Stimulated activated naive CD8-positive, alpha-beta T cell treated with anti-CD3 and anti-CD28 coated beads, Interleukin-15, amount 100 ng/mL, for 72 hours (primary cell): ENCODE measurements around the gene TAF4B.
A peak's percentile ranks its signal among the peaks of the same experiment; 100 is the strongest.
"Not testable (repeated sequence)": the region's sequence is repeated elsewhere in the genome, so short reads cannot be mapped to it uniquely, and the experiment has no call there.

ENCODE experiments used
- ATAC-seq: fragments of 150-1000 bp; cut with Tn5 transposase; 2 replicates; pipeline ENCODE4 v1.10.0; 2021; ENCODE audit warnings: mild to moderate bottlenecking, moderate library complexity
- DNase-seq, 2 donors: peaks; one replicate each; pipeline ENCODE4 v3.0.0; 2021 to 2022
- H3K27ac Mint-ChIP-seq, 2 donors: one replicate each; pipeline ENCODE4 v1.8.0; 2022; ENCODE audit warnings: mild to moderate bottlenecking in 2 of 2, mixed read lengths in 2 of 2, moderate library complexity in 2 of 2
- H3K27me3 Mint-ChIP-seq: one replicate; pipeline ENCODE4 v1.8.0; 2022; ENCODE audit warnings: mixed read lengths
- H3K4me1 Mint-ChIP-seq: one replicate; pipeline ENCODE4 v1.8.0; 2022; ENCODE audit warnings: mild to moderate bottlenecking, mixed read lengths
- H3K4me3 Mint-ChIP-seq, 2 donors: one replicate each; pipeline ENCODE4 v1.8.0; 2022; ENCODE audit warnings: mild to moderate bottlenecking in 2 of 2, mixed read lengths in 2 of 2, moderate library complexity in 1 of 2
- H3K9me3 Mint-ChIP-seq, 2 donors: one replicate each; pipeline ENCODE4 v1.8.0; 2022; ENCODE audit warnings: mixed read lengths in 2 of 2

TAF4B gene, protein sequence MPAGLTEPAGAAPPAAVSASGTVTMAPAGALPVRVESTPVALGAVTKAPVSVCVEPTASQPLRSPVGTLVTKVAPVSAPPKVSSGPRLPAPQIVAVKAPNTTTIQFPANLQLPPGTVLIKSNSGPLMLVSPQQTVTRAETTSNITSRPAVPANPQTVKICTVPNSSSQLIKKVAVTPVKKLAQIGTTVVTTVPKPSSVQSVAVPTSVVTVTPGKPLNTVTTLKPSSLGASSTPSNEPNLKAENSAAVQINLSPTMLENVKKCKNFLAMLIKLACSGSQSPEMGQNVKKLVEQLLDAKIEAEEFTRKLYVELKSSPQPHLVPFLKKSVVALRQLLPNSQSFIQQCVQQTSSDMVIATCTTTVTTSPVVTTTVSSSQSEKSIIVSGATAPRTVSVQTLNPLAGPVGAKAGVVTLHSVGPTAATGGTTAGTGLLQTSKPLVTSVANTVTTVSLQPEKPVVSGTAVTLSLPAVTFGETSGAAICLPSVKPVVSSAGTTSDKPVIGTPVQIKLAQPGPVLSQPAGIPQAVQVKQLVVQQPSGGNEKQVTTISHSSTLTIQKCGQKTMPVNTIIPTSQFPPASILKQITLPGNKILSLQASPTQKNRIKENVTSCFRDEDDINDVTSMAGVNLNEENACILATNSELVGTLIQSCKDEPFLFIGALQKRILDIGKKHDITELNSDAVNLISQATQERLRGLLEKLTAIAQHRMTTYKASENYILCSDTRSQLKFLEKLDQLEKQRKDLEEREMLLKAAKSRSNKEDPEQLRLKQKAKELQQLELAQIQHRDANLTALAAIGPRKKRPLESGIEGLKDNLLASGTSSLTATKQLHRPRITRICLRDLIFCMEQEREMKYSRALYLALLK

DNA sequence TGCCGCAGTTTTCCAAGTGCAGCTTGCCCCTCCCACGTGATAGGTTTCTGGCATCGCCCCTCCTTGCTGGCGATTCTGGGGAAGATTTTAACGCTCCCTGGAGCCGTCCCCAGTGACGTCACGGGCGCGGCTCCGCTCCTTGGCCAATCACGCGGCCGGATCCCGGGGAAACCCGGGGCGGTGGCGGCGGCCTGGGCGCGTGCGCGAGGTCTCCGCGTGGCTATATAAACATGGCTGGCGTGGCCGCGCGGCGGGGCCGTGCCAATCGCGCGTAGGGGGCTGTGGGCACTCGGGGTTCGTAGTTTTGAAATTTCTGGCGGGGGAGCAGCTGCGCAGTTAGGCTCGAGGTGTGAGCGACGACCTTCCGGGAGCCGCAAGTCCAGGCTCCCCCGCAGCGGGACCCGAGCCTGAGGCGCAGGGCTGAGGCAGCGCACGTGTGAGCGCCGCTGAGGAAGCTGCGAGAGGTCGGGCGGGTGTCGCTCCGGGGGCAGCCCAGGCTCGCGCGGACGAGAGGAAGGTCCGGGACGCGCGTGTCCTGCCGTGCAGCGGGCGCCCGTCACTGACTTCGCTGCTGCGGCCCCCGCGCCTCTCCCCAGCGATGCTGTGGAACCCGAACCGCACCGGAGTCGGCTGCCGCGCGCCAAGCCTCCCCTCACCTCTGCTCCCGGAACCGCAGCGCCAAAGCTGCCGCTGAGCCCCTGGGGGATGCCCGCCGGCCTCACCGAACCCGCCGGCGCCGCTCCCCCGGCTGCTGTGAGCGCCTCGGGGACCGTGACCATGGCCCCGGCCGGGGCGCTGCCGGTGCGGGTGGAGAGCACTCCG lies at the start of gene TAF4B:
TSS of gene TAF4B (plus strand) at position 217 of the 822 bp plus-strand sequence. CDS start at position 706, 489 bp downstream.
- ATAC-seq, result peak; percentile 91
- no peaks in the 10 kb centered on the region for H3K27me3 Mint-ChIP-seq

DNA sequence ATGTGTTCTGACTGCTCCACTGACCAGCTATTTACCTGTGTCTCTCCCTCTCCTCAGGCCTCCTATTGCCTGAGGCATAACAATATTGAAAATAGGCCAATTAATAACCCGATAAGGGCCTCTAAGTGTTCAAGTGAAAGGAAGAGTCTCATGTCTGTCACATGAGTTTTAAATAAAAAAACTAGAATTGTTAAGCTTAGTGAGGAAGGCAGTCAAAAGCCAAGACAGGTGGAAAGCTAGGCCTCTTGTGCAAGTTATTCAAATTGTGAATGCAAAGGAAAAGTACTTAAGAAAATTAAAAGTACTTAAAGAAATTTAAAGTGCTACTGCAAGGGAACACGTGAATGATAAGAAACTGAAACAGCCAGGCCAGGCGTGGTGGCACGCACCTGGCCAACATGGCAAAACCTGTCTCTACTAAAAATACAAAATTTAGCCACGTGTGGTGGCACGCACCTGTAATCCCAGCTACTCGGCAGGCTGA lies 44.9 kb upstream of the TAF4B start:
- Mint-ChIP-seq H3K27me3 (no peaks in the 10 kb centered on the region), H3K9me3 (no peaks in the 10 kb centered on the region), H3K4me1 (no peaks in the 10 kb centered on the region), H3K4me3 (no peak overlapping the region), H3K27ac (peak overlapping the region; percentile 41 to 71)
- DNase-seq (no peak), ATAC-seq (no peak)

More for the DNA sequence above, at the start of gene TAF4B:
- Mint-ChIP-seq H3K9me3 (no peaks in the 10 kb centered on the region), H3K4me3 (peak within 1 kb of the TSS; percentile 94 to 96), H3K27ac (peak within 1 kb of the TSS; percentile 99), H3K4me1 (peaks cover 34% of the 10 kb centered on the region)
- DNase-seq, result peak; percentile 94

DNA sequence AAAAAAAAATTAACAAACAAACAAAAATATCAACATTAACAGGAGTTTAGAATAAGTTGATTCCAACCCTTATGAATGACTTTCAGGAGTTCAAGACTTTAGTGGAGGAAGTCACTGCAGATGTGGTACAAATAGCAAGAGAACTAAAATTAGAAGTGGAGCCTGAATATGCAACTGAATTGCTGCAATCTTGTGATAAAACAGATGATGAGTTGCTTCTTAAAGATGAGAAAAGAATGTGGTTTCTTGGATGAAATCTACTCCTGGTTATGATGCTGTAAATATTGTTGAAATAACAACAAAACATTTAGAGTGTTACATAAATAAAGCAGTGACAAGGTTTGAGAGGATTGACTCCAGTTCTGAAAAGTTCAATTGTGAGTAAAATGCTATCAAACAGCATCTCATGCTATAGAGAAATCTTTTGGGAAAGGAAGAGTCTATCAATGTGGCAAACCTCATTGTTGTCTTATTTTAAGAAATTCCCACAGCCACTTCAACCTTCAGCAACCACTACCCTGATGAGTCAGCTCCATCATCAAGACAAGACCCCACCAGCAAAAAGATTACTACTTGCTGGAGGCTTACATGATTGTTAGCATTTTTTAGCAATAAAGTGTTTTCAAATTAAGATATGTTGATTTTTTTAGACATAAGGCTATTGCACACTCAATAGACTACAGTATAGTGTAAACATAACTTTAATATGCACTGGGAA lies 42.7 kb upstream of the TAF4B start:
- ATAC-seq, result no peak
- peaks cover 0 to under 1% of the 10 kb centered on the region in 2 donors for H3K9me3 Mint-ChIP-seq
- H3K27ac Mint-ChIP-seq, result no peak overlapping the region
- no peaks in the 10 kb centered on the region for H3K4me1 Mint-ChIP-seq
- H3K4me3 Mint-ChIP-seq, result no peak overlapping the region
- H3K27me3 Mint-ChIP-seq, result no peaks in the 10 kb centered on the region
- DNase-seq, result no peak

DNA sequence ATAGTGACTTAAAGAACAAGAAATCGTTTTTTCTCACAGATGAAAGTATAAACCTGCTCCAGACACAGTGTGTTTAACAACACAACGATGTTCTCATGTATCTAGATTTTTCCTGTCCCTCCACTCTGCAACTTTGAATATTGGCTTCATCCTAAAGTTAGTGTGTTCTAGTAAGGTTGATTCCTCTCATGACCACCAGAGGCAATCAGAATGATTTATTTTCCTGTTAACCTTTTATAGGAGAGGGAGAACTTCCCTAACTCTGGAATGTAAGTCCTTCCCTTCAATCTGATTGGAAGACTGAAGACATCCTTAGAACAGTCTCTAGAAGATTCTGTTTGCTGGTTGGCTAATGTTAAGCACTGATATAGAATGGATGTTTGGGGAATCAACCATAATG lies 41.0 kb upstream of the TAF4B start:
- DNase-seq (no peak), ATAC-seq (no peak)
- Mint-ChIP-seq H3K9me3 (peaks cover 0 to 5% of the 10 kb centered on the region in 2 donors), H3K4me1 (peaks cover 7% of the 10 kb centered on the region), H3K27me3 (no peaks in the 10 kb centered on the region), H3K27ac (no peak overlapping the region), H3K4me3 (no peak overlapping the region)

DNA sequence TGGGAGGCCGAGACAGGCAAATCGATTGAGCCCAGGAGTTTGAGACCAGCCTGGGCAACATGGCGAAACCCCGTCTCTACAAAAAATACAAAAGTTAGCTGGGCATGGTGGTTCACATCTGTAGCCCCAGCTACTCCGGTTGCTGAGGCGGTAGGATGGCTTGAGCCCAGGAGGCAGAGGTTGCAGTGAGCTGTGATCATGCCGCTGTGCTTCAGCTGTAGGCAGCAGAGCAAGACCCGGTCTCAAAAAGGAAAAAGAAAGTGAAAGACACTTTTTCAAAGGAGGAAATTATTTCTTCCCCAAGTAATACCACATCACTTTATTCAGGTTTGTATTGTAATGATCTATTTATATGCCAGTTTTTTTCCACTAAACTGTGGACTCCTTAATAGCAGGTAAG lies 35.7 kb upstream of the TAF4B start:
- H3K27me3 Mint-ChIP-seq, result no peaks in the 10 kb centered on the region
- ATAC-seq (peak; percentile 85), DNase-seq (peak; percentile 6 to 44)
- H3K4me3 Mint-ChIP-seq, result peak overlapping the region; percentile 79 to 84
- peaks cover 0 to 5% of the 10 kb centered on the region in 2 donors for H3K9me3 Mint-ChIP-seq
- H3K27ac Mint-ChIP-seq, result peak overlapping the region; percentile 86 to 96
- H3K4me1 Mint-ChIP-seq, result peaks cover 7% of the 10 kb centered on the region

DNA sequence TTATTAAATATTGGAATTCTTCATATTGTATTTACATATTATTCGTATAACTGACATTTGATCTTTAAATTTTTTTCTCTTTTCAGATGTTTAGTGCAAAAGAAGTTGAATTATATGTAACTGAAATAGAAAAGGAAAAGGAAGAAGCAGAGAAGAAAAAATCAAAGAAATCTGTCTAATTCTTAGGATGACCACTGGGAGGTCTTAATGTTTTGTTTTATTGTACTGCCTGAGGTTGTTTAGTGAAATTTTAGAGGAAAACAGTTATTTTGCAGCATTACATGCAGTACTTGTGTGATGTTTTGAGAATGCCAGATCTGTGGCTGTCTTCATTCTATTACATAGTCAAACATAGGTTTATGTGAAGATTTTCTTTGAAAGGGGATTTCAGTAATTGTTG lies 34.0 kb upstream of the TAF4B start:
- ATAC-seq, result no peak
- Mint-ChIP-seq H3K9me3 (peaks cover 0 to 5% of the 10 kb centered on the region in 2 donors), H3K4me1 (peaks cover 7% of the 10 kb centered on the region), H3K4me3 (no peak overlapping the region), H3K27me3 (no peaks in the 10 kb centered on the region), H3K27ac (no peak overlapping the region)
- no peak for DNase-seq

DNA sequence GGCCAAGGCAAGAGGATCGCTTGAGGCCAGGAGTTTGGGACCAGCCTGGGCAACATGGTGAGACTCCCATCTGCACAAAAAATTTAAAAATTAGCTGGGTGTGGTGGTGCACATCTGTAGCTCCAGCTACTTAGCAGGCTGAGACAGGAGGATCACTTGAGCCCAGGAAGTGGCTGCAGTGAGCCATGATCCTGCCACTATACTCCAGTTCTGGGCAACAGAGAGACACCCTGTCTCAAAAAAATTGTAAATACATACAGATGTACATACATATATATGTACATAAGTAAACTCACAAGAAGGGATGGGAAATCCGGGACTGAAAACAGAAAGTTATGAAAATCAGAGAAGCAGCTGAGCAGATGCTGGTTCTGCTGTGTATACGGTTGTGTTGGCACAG lies 29.6 kb upstream of the TAF4B start:
- no peak for DNase-seq
- Mint-ChIP-seq H3K9me3 (no peaks in the 10 kb centered on the region), H3K4me3 (no peak overlapping the region), H3K27ac (no peak overlapping the region), H3K4me1 (no peaks in the 10 kb centered on the region), H3K27me3 (no peaks in the 10 kb centered on the region)
- ATAC-seq, result no peak

DNA sequence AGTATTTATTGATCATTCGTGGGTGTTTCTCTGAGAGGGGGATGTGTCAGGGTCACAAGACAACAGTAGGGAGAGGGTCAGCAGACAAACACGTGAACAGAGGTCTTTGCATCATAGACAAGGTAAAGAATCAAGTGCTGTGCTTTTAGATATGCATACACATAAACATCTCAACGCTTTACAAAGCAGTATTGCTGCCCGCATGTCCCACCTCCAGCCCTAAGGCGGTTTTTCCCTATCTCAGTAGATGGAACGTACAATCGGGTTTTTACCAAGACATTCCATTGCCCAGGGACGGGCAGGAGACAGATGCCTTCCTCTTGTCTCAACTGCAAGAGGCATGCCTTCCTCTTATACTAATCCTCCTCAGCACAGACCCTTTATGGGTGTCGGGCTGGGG lies 24.2 kb upstream of the TAF4B start:
- not testable (repeated sequence) for ATAC-seq, DNase-seq, H3K4me3 Mint-ChIP-seq, H3K27ac Mint-ChIP-seq, H3K4me1 Mint-ChIP-seq, H3K9me3 Mint-ChIP-seq, H3K27me3 Mint-ChIP-seq

DNA sequence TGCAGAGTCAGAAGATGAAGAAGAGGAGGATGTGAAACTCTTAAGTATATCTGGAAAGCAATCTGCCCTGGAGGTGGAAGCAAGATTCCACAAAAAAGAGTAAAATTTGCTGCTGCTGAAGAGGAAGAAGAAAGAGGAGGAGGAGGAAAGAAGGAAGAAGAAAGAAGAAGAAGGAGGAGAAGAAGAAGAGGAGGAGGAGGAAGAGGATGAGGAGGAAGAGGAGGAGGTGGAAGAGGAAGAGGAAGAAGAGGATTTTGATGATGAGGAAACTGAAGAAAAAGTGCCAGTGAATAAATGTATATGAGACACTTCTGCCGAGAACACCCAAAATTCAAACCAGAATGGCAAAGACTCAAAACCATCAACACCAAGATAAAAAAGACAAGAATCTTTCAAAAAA lies 20.9 kb upstream of the TAF4B start:
- H3K27me3 Mint-ChIP-seq, result no peaks in the 10 kb centered on the region
- ATAC-seq (no peak), DNase-seq (no peak)
- no peaks in the 10 kb centered on the region for H3K4me1 Mint-ChIP-seq
- no peak overlapping the region for H3K27ac Mint-ChIP-seq
- no peaks in the 10 kb centered on the region for H3K9me3 Mint-ChIP-seq
- no peak overlapping the region for H3K4me3 Mint-ChIP-seq

DNA sequence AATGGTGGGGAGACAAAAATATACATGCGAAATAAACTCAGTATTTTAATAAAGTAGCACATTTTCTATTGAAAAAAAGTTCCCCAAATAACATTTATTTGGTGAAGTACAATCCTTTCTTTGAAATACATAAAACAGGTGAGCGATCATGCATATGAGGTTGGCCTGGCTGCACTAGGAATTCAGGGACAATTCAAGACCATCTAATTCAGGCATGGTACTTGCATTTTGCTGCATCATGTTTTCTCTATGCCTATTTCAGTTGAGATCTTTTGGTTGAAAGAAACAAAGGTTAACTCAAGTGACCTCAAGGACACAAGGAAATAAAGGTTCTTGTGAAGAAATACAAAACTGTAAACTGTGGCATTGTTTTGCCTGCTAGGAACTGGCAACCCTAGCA lies 19.8 kb upstream of the TAF4B start:
- no peak for DNase-seq
- H3K4me3 Mint-ChIP-seq, result no peak overlapping the region
- no peaks in the 10 kb centered on the region for H3K9me3 Mint-ChIP-seq
- no peaks in the 10 kb centered on the region for H3K27me3 Mint-ChIP-seq
- H3K27ac Mint-ChIP-seq, result no peak overlapping the region
- H3K4me1 Mint-ChIP-seq, result no peaks in the 10 kb centered on the region
- no peak for ATAC-seq

DNA sequence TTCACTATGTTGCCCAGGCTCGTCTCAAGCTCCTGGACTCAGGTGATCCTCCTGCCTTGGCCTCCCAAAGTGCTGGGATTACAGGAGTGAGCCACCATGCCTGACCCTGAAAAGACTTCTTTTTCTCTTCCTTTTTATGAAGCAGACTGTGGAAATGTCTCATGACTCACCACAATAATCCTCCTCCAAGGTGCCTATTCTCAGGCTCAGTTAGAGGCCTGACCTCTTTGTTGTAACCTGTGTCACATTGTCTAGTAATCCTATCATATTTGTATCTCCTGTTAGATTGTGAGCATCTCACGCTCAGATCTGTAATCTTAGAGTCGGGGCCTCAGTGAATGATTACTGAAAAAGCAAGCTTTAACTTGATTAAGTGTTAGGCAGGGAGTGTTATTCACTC lies 18.3 kb upstream of the TAF4B start:
- ATAC-seq (no peak), DNase-seq (no peak)
- H3K4me1 Mint-ChIP-seq, result no peaks in the 10 kb centered on the region
- no peaks in the 10 kb centered on the region for H3K27me3 Mint-ChIP-seq
- no peaks in the 10 kb centered on the region for H3K9me3 Mint-ChIP-seq
- no peak overlapping the region for H3K4me3 Mint-ChIP-seq
- no peak overlapping the region for H3K27ac Mint-ChIP-seq

DNA sequence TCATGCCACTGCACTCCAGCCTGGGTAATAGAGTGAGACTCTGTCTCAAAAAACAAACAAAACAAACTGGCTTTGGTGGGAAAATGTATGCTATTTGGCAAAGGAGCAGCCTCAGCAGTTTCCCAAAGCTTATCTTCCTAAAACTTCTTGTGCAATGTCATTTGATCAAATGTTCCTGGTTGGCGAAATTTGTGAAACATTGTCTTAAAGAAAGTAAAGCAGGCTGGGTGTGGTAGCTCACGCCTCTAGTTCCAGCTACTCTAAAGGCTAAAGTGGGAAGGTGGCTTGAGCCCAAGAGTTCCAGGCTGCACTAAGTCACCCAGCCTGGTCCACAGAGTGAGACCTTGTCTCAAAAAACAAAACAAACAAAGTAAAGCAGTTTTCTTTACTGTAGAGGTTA lies 17.3 kb upstream of the TAF4B start:
- Mint-ChIP-seq H3K4me3 (no peak overlapping the region), H3K27me3 (no peaks in the 10 kb centered on the region), H3K27ac (no peak overlapping the region), H3K4me1 (no peaks in the 10 kb centered on the region), H3K9me3 (no peaks in the 10 kb centered on the region)
- no peak for ATAC-seq
- DNase-seq, result no peak

DNA sequence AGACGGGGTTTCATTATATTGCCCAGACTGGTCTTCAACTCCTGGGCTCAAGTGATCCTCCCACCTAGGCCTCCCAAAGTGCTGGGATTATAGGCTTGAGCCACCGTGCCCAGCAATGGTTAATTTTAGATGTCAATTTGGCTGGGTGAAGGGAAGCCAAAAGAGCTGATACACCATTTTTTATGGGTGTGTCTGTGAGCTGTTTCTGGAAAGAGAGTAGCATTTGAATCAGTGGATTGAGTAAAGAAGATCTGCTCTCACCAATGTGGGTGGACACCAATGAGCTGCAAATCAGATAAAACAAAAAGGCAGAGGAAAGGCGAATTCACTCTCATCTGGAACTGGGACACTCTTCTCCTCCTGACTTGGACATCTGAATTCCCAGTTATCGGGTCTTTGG lies 16.1 kb upstream of the TAF4B start:
- Mint-ChIP-seq H3K9me3 (no peaks in the 10 kb centered on the region), H3K4me3 (no peak overlapping the region), H3K27ac (no peak overlapping the region), H3K4me1 (peaks cover 12% of the 10 kb centered on the region), H3K27me3 (no peaks in the 10 kb centered on the region)
- ATAC-seq, result no peak
- no peak for DNase-seq

DNA sequence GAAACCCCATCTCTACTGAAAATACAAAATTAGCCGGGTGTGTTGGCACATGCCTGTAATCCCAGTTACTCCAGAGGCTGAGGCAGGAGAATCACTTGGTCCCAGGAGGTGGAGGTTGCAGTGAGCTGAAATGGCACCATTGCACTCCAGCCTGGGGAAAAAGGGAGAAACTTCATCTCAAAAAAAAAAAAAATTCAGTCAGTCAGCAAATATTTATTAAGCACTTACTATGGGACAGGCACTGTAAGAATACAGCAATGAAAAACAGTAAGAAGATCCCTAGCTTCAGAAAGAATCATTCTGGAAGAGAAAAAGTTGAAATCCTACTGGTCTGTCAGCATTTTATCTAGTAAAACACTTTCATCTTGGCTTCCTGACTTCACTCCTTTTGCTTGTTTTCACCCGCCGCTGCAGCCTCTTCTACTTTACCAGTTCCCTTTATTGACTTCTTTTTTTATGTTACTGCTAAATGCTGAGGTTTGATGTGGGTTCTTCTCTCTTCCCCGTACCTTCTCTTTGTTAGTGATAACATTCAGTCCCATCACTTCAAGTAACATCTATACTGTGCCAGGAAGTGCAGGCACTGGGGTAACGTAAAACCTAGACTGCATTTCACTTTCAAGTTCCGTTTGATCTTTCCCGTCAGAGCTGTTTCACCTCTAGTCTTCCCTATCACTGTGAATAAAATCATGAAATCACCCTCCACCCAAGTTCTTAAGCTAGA lies 10.8 kb upstream of the TAF4B start:
- H3K27ac Mint-ChIP-seq, result peak overlapping the region; percentile 36 to 92
- peak overlapping the region; percentile 80 to 84 for H3K4me3 Mint-ChIP-seq
- peak; percentile 23 to 53 for DNase-seq

More for the DNA sequence above, 10.8 kb upstream of the TAF4B start:
- Mint-ChIP-seq H3K27me3 (no peaks in the 10 kb centered on the region), H3K9me3 (no peaks in the 10 kb centered on the region), H3K4me1 (peaks cover 27% of the 10 kb centered on the region)
- peak; percentile 99 for ATAC-seq
